MM.1S (cell line): ENCODE measurements around the gene TNFRSF14.
"Not testable (repeated sequence)": the region's sequence is repeated elsewhere in the genome, so short reads cannot be mapped to it uniquely, and the experiment has no call there.

ENCODE experiments used
- DNase-seq: peaks from one replicate; pipeline ENCODE4 v3.0.0-alpha.2; 2015
- H2AFZ ChIP-seq: fragments of 300-600 bp; sonication (generic); 2 replicates; pipeline ENCODE4 v1.6.0; 2016; ENCODE audit warnings: antibody characterized with exemption, low read length
- H3F3A ChIP-seq: fragments of 300-600 bp; sonication (generic); 2 replicates; pipeline ENCODE4 v1.6.1; 2016; ENCODE audit warnings: mild to moderate bottlenecking, antibody characterized with exemption, low read length, moderate library complexity, mixed read lengths; ENCODE audit not compliant: insufficient read depth
- H3K27ac ChIP-seq: fragments of 300-600 bp; sonication (generic); 2 replicates; pipeline ENCODE4 v1.5.1; 2016; ENCODE audit warnings: mild to moderate bottlenecking, low read length
- H3K27me3 ChIP-seq: fragments of 300-600 bp; sonication (generic); replicated peaks from 2 replicates; pipeline ENCODE4 v1.6.0; 2016; ENCODE audit warnings: low read length; ENCODE audit not compliant: insufficient read depth
- H3K36me3 ChIP-seq: fragments of 300-600 bp; sonication (generic); replicated peaks from 2 replicates; pipeline ENCODE4 v1.6.1; 2016; ENCODE audit warnings: mild to moderate bottlenecking, low read length, mixed read lengths; ENCODE audit not compliant: insufficient read depth
- H3K4me1 ChIP-seq: fragments of 300-600 bp; sonication (generic); 2 replicates; pipeline ENCODE4 v1.6.1; 2016; ENCODE audit warnings: low read length, mixed read lengths
- H3K4me2 ChIP-seq: fragments of 300-600 bp; sonication (generic); 2 replicates; pipeline ENCODE4 v1.6.0; 2016; ENCODE audit warnings: low read depth, low read length
- H3K4me3 ChIP-seq: fragments of 300-600 bp; sonication (generic); 2 replicates; pipeline ENCODE4 v1.5.1; 2016; ENCODE audit warnings: low read length, mixed read lengths
- H3K79me2 ChIP-seq: fragments of 300-600 bp; sonication (generic); 2 replicates; pipeline ENCODE4 v1.6.1; 2016; ENCODE audit warnings: mixed run types, low read length, mixed read lengths
- H3K9ac ChIP-seq: fragments of 300-600 bp; sonication (generic); 2 replicates; pipeline ENCODE4 v1.6.1; 2016; ENCODE audit warnings: low read length, mixed read lengths
- H3K9me2 ChIP-seq: fragments of 300-600 bp; sonication (generic); replicated peaks from 2 replicates; pipeline ENCODE4 v1.6.1; 2016; ENCODE audit warnings: mild to moderate bottlenecking, low read length, mixed read lengths; ENCODE audit not compliant: insufficient read depth
- H3K9me3 ChIP-seq: fragments of 300-600 bp; sonication (generic); replicated peaks from 2 replicates; pipeline ENCODE4 v1.6.1; 2016; ENCODE audit warnings: mild to moderate bottlenecking, low read length, mixed read lengths; ENCODE audit not compliant: insufficient read depth
- H4K20me1 ChIP-seq: fragments of 300-600 bp; sonication (generic); 2 replicates; pipeline ENCODE4 v1.6.1; 2016; ENCODE audit warnings: mild to moderate bottlenecking, low read length, moderate library complexity, mixed read lengths; ENCODE audit not compliant: insufficient read depth
- CTCF ChIP-seq: fragments of 300-600 bp; sonication (generic); IDR thresholded peaks from 2 replicates; pipeline ENCODE4 v1.5.1; 2016; ENCODE audit warnings: antibody characterized with exemption, low read length, mixed read lengths
- EZH2 ChIP-seq: fragments of 300-600 bp; sonication (generic); optimal IDR thresholded peaks from 2 replicates; pipeline ENCODE3; 2017; ENCODE audit warnings: low read depth, mild to moderate bottlenecking, antibody characterized with exemption, low read length, mixed read lengths
- EZH2phosphoT487 ChIP-seq: fragments of 300-600 bp; sonication (generic); IDR thresholded peaks from 2 replicates; pipeline ENCODE4 v1.6.1; 2018; ENCODE audit warnings: antibody characterized with exemption, low read length

TNFRSF14 gene

GRCh38 chr1:2567083-2567679 lies 11.0 kb downstream of the TNFRSF14 start:
- H2AFZ ChIP-seq: no peak overlapping the region
- H3K9me3 ChIP-seq: no peaks in the 10 kb centered on the region
- no peak overlapping the region for H3K4me2 ChIP-seq
- H3K4me1 ChIP-seq: no peaks in the 10 kb centered on the region
- no peaks in the 10 kb centered on the region for H4K20me1 ChIP-seq
- no peak for TF ChIP-seq EZH2phosphoT487
- no peak for TF ChIP-seq EZH2
- no peak for TF ChIP-seq CTCF
- no peak overlapping the region for H3K4me3 ChIP-seq
- no peak overlapping the region for H3K9ac ChIP-seq
- H3K27me3 ChIP-seq: peaks cover 48% of the 10 kb centered on the region
- no peaks in the 10 kb centered on the region for H3K9me2 ChIP-seq
- no peak for DNase-seq
- H3K27ac ChIP-seq: no peak overlapping the region
- no peaks in the 10 kb centered on the region for H3F3A ChIP-seq
- no peaks in the 10 kb centered on the region for H3K36me3 ChIP-seq
- H3K79me2 ChIP-seq: no peaks in the 10 kb centered on the region

- H3K27ac ChIP-seq, H3K4me2 ChIP-seq: not testable (repeated sequence)
Observed at GRCh38 chr1:2568187-2568816, 12.1 kb downstream of the TNFRSF14 start.

GRCh38 chr1:2569060-2569459 lies 12.9 kb downstream of the TNFRSF14 start:
- Histone ChIP-seq H3K9ac (no peak overlapping the region), H2AFZ (no peak overlapping the region), H3K79me2 (no peaks in the 10 kb centered on the region), H3K4me3 (no peak overlapping the region), H4K20me1 (no peaks in the 10 kb centered on the region), H3K27ac (no peak overlapping the region), H3K36me3 (no peaks in the 10 kb centered on the region), H3F3A (no peaks in the 10 kb centered on the region), H3K4me1 (no peaks in the 10 kb centered on the region), H3K9me2 (no peaks in the 10 kb centered on the region), H3K9me3 (no peaks in the 10 kb centered on the region), H3K4me2 (no peak overlapping the region), H3K27me3 (peaks cover 67% of the 10 kb centered on the region)
- no peak for DNase-seq
- no peak for TF ChIP-seq EZH2phosphoT487
- TF ChIP-seq CTCF: no peak
- no peak for TF ChIP-seq EZH2

More at GRCh38 chr1:2568187-2568816, 12.1 kb downstream of the TNFRSF14 start:
- H3K4me3 ChIP-seq, H3K9me2 ChIP-seq, H3K9ac ChIP-seq, H3K4me1 ChIP-seq, H3F3A ChIP-seq, DNase-seq, H2AFZ ChIP-seq, H4K20me1 ChIP-seq, H3K36me3 ChIP-seq, H3K9me3 ChIP-seq, H3K79me2 ChIP-seq: not testable (repeated sequence)
- peaks cover 59% of the 10 kb centered on the region for H3K27me3 ChIP-seq

GRCh38 chr1:2569703-2570102 lies 13.5 kb downstream of the TNFRSF14 start:
- not testable (repeated sequence) for H4K20me1 ChIP-seq, H3K4me2 ChIP-seq, H3K9me2 ChIP-seq, H3F3A ChIP-seq, DNase-seq, H3K9me3 ChIP-seq, H3K9ac ChIP-seq, H2AFZ ChIP-seq, H3K4me1 ChIP-seq, H3K79me2 ChIP-seq, H3K4me3 ChIP-seq, H3K36me3 ChIP-seq, H3K27ac ChIP-seq
- peaks cover 73% of the 10 kb centered on the region for H3K27me3 ChIP-seq
